HL-60 (cell line): ENCODE results near the gene TMPRSS11A.

Experiments
- DNase-seq, 2 experiments: peaks; one replicate each; pipeline ENCODE4 v3.0.0-alpha.2; 2010 to 2020; ENCODE audit warnings: low read depth in 1 of 2, low spot score in 1 of 2
- H3K27ac ChIP-seq: fragments of 250-450 bp; sonication (Bioruptor Pico); replicated peaks from 2 replicates; pipeline ENCODE4 v1.5.1; 2020; ENCODE audit warnings: mild to moderate bottlenecking, moderate library complexity
- H3K27me3 ChIP-seq: fragments of 250-450 bp; sonication (Bioruptor Pico); 2 replicates; pipeline ENCODE4 v1.5.1; 2021; ENCODE audit warnings: mild to moderate bottlenecking, moderate library complexity; ENCODE audit not compliant: insufficient read depth, poor library complexity, severe bottlenecking
- H3K4me3 ChIP-seq: replicated peaks from 2 replicates; pipeline ENCODE4 v1.5.1; 2011; ENCODE audit warnings: mild to moderate bottlenecking, control low read depth, low read length; ENCODE audit not compliant: insufficient read depth
- GABPA ChIP-seq: IDR thresholded peaks from 2 replicates; pipeline ENCODE4 v1.6.1; 2012; ENCODE audit warnings: low read depth
- POLR2AphosphoS5 ChIP-seq: IDR thresholded peaks from 2 replicates; pipeline ENCODE4 v1.6.1; 2012; ENCODE audit warnings: low read depth
- SPI1 ChIP-seq: IDR thresholded peaks from 2 replicates; pipeline ENCODE4 v1.6.1; 2012; ENCODE audit warnings: low read depth, mild to moderate bottlenecking, borderline replicate concordance
- TF ChIP-seq, protein P1 (sequence below): IDR thresholded peaks from 2 replicates; pipeline ENCODE4 v1.6.1; 2012; ENCODE audit warnings: low read depth; ENCODE audit not compliant: insufficient replicate concordance
- TF ChIP-seq, protein P2 (sequence below): IDR thresholded peaks from one replicate; pipeline ENCODE4 v1.5.1; 2011; ENCODE audit warnings: low read length, control low read depth, inconsistent platforms; ENCODE audit not compliant: insufficient read depth

The TMPRSS11A gene

DNA sequence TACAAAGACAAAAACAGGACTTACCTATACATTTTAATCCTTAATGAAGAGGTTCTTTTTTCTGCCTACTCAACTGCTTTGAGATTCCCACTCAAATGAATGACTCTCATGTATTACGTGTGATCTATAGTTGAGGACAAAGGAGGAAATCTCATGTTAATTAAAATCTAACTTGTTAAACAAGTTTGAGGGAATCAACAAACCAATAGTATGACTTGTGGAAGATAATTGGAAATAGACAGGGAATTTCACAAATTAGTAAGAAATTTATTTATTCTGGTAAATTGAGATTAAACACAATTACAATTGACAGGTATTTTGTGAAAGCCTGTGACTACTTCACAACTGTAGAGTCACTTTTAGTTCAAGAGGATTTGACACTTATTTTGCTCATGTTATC is 79.4 kb downstream of the TMPRSS11A start, which contains the start of gene TMPRSS11D:
TMPRSS11D (minus strand) TSS at position 101 of the 400 bp plus-strand sequence; CDS start at position 32, 69 bp downstream.
- no peak for DNase-seq
- H3K27ac ChIP-seq, result peak within 1 kb of the TSS; percentile 69
- H3K27me3 ChIP-seq, result no peaks in the 10 kb centered on the region
- no peak within 1 kb of the TSS for H3K4me3 ChIP-seq
- TF ChIP-seq, protein P1, sequence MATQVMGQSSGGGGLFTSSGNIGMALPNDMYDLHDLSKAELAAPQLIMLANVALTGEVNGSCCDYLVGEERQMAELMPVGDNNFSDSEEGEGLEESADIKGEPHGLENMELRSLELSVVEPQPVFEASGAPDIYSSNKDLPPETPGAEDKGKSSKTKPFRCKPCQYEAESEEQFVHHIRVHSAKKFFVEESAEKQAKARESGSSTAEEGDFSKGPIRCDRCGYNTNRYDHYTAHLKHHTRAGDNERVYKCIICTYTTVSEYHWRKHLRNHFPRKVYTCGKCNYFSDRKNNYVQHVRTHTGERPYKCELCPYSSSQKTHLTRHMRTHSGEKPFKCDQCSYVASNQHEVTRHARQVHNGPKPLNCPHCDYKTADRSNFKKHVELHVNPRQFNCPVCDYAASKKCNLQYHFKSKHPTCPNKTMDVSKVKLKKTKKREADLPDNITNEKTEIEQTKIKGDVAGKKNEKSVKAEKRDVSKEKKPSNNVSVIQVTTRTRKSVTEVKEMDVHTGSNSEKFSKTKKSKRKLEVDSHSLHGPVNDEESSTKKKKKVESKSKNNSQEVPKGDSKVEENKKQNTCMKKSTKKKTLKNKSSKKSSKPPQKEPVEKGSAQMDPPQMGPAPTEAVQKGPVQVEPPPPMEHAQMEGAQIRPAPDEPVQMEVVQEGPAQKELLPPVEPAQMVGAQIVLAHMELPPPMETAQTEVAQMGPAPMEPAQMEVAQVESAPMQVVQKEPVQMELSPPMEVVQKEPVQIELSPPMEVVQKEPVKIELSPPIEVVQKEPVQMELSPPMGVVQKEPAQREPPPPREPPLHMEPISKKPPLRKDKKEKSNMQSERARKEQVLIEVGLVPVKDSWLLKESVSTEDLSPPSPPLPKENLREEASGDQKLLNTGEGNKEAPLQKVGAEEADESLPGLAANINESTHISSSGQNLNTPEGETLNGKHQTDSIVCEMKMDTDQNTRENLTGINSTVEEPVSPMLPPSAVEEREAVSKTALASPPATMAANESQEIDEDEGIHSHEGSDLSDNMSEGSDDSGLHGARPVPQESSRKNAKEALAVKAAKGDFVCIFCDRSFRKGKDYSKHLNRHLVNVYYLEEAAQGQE, result no peak
- TF ChIP-seq POLR2AphosphoS5, result no peak
- no peak for TF ChIP-seq GABPA
- TF ChIP-seq, protein P2, sequence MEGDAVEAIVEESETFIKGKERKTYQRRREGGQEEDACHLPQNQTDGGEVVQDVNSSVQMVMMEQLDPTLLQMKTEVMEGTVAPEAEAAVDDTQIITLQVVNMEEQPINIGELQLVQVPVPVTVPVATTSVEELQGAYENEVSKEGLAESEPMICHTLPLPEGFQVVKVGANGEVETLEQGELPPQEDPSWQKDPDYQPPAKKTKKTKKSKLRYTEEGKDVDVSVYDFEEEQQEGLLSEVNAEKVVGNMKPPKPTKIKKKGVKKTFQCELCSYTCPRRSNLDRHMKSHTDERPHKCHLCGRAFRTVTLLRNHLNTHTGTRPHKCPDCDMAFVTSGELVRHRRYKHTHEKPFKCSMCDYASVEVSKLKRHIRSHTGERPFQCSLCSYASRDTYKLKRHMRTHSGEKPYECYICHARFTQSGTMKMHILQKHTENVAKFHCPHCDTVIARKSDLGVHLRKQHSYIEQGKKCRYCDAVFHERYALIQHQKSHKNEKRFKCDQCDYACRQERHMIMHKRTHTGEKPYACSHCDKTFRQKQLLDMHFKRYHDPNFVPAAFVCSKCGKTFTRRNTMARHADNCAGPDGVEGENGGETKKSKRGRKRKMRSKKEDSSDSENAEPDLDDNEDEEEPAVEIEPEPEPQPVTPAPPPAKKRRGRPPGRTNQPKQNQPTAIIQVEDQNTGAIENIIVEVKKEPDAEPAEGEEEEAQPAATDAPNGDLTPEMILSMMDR, result no peak
- TF ChIP-seq SPI1, result no peak

DNA sequence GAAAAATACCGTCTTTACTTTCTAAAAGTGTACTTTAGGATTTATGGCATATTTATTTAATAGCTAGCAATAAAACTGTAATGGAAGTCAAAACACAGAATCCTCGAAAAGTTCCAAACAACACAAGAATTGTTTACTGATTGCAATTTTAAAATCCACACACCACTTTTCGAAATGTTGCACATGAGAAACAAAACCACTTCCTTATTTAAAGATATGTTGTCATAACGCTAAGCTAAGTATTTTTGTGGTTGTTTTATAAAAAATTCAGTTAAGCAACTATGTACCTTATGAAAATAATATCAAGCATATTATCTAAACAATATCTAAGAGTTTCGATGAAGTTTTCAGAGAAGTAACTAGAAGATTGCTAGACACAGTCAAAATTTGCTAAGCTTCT is 79.8 kb downstream of the TMPRSS11A start:
- H3K27ac ChIP-seq, result peak overlapping the region; percentile 69
- peak; percentile 37 to 44 for DNase-seq
- no peak overlapping the region for H3K4me3 ChIP-seq
- H3K27me3 ChIP-seq, result no peaks in the 10 kb centered on the region
- TF ChIP-seq GABPA (no peak), SPI1 (peak; percentile 95), POLR2AphosphoS5 (no peak)
- TF ChIP-seq, protein P1, result no peak
- TF ChIP-seq, protein P2, result no peak

DNA sequence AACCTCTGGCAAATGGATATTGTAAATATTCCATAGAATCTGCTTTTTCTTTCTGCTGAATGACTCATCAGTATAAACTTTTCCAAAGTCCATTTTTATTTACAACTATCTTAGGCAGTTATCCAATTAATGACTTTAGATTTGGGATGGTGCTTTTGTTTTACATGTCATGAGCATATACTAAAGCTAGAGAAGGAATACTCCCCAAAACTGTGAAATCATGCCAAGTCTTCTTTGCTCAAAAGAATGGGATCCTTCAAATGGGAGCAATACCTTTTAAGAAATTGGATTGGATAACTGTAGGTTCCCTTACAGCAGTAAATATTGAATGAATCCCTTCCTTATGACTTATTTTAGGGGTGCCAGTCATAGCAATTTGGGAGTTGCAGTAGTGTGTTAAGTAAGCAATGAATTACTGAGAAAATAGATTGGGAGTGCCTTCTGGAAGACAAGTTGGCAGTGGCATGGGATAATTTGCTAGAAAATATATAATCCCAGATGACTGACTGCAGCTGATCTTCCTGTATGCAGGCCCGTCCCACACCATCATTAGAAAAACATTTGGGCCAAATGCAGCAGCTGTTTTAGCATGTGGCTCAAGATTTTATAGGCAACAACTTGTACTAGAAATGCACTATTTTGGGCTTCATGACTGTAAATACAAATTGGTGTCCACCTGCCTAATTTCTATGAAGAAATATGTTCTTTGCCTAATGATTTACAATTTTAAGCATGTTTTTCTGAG is 82.3 kb downstream of the TMPRSS11A start:
- no peak for DNase-seq
- H3K27ac ChIP-seq, result no peak overlapping the region
- H3K4me3 ChIP-seq, result no peak overlapping the region
- H3K27me3 ChIP-seq, result no peaks in the 10 kb centered on the region
- TF ChIP-seq POLR2AphosphoS5, result no peak
- TF ChIP-seq, protein P2, result no peak
- TF ChIP-seq GABPA, result no peak
- TF ChIP-seq, protein P1, result no peak
- no peak for TF ChIP-seq SPI1
